Fibroblast of lung (primary cell): ENCODE data around the gene MORN1.

Experiments
- CTCF ChIP-seq, 2 donors: IDR thresholded peaks in 1 of 2; conservative IDR thresholded peaks in 1 of 2; 1 replicate in 1 of 2; 2 replicates in 1 of 2; pipeline ENCODE4 v1.5.1; 2011 to 2012; ENCODE audit warnings: low read length in 2 of 2, control low read depth in 1 of 2, inconsistent platforms in 1 of 2, low read depth in 1 of 2, mild to moderate bottlenecking in 1 of 2
- EZH2 ChIP-seq: IDR thresholded peaks from 2 replicates; pipeline ENCODE4 v1.5.1; 2012; ENCODE audit warnings: low read length, control low read depth, mild to moderate bottlenecking; ENCODE audit errors: missing control alignments

GRCh38 chr1:2348346-2349325, 42.7 kb downstream of the MORN1 start:
- TF ChIP-seq CTCF (conservative IDR thresholded peaks at IDR 0.05 in 1 of 2, IDR thresholded peaks at IDR 0.05 in 1 of 2; ENCODE audit: low read depth in 1 of 2, low read length in 2 of 2) (no peak), EZH2 (no peak)
